Activated B cell treated with CpG ODN at 0.5 μM for 24 hours (primary cell): ENCODE measurements around the gene PPM1D. TPM values are rescaled to one million over a fixed set of nuclear protein-coding genes. Genes with fewer than 3 reads are reported as not detected.

Source experiments
- ATAC-seq: fragments of 200-7000 bp; cut with Tn5 transposase; one replicate; pipeline ENCODE4 v1.10.0; 2021; ENCODE audit warnings: low read depth, mild to moderate bottlenecking, moderate library complexity
- CTCF ChIA-PET: fragments of 350-600 bp; sonication (Branson Sonifier 250); formaldehyde crosslinking; loops from one replicate; lab custom pipeline; 2021; ENCODE audit warnings: antibody characterized with exemption; lab: Charles Lee
- POLR2A ChIA-PET: fragments of 350-600 bp; sonication (Branson Sonifier 250); formaldehyde crosslinking; loops from one replicate; lab custom pipeline; 2021; ENCODE audit warnings: antibody characterized with exemption; lab: Charles Lee
- DNase-seq: peaks from one replicate; pipeline ENCODE4 v3.0.0; 2022
- H3K27ac Mint-ChIP-seq: one replicate; pipeline ENCODE4 v1.8.0; 2020; ENCODE audit warnings: mixed read lengths
- H3K27me3 Mint-ChIP-seq: one replicate; pipeline ENCODE4 v1.8.0; 2021; ENCODE audit warnings: mixed read lengths
- H3K36me3 Mint-ChIP-seq: one replicate; pipeline ENCODE4 v1.8.0; 2021; ENCODE audit warnings: low read depth, mixed read lengths
- H3K4me1 Mint-ChIP-seq: one replicate; pipeline ENCODE4 v1.8.0; 2021; ENCODE audit warnings: mixed read lengths
- H3K4me3 Mint-ChIP-seq: one replicate; pipeline ENCODE4 v1.8.0; 2020; ENCODE audit warnings: mild to moderate bottlenecking, mixed read lengths
- H3K9me3 Mint-ChIP-seq: one replicate; pipeline ENCODE4 v1.8.0; 2020; ENCODE audit warnings: mixed read lengths
- CTCF ChIP-seq: fragments of 200-600 bp; IDR thresholded peaks from one replicate; pipeline ENCODE4 v1.8.0; 2022; ENCODE audit warnings: antibody characterized with exemption, mild to moderate bottlenecking
- intact Hi-C: fragments of 100-400 bp; cut with micrococcal nuclease; formaldehyde crosslinking; loops from one replicate; pipeline ENCODE4 v1.15.1; 2024
- total RNA-seq: library from RNA; stranded (reverse); gene quantifications from 2 replicates; pipeline ENCODE4 v1.2.3, GENCODE V29; 2022

PPM1D gene
- total RNA-seq, 1 donor from 2014 or later = 13.3 TPM

DNA sequence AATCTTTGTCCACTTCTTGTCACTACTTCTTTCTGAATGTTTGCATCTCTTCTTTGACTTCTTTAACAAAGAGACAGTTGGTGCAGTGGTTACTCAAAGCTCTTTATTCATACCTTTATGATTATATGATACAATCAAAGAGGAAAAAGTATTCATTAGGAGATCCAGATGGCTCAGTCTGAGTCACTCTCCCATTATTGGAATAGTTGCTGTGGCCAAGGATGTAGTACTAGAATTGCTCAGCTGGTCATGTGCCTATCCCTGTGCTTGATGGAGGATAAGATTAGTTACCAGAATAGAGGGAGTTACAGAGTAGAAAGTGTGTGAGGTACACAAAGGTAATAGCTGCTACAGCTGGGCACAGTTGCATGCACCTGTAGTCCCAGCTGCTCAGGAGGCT, 96.0 kb downstream of the PPM1D start:
- Mint-ChIP-seq H3K27me3 (no peaks in the 10 kb centered on the region), H3K4me3 (no peak overlapping the region), H3K9me3 (no peaks in the 10 kb centered on the region), H3K4me1 (no peaks in the 10 kb centered on the region), H3K36me3 (peaks cover 54% of the 10 kb centered on the region), H3K27ac (no peak overlapping the region)
- TF ChIP-seq CTCF = no peak
- DNase-seq = no peak
- ChIA-PET POLR2A (no interaction called here), CTCF (no interaction called here)
- intact Hi-C loops = no loop called here
- no peak for ATAC-seq

GRCh38 chr17:60699090-60699489, 99.1 kb downstream of the PPM1D start:
- Mint-ChIP-seq H3K4me3 (no peak overlapping the region), H3K36me3 (peaks cover 36% of the 10 kb centered on the region), H3K27me3 (no peaks in the 10 kb centered on the region), H3K27ac (no peak overlapping the region), H3K9me3 (no peaks in the 10 kb centered on the region), H3K4me1 (no peaks in the 10 kb centered on the region)
- POLR2A ChIA-PET = no interaction called here
- CTCF ChIA-PET = no interaction called here
- no peak for TF ChIP-seq CTCF
- DNase-seq = no peak
- no peak for ATAC-seq
- intact Hi-C loops = no loop called here

DNA sequence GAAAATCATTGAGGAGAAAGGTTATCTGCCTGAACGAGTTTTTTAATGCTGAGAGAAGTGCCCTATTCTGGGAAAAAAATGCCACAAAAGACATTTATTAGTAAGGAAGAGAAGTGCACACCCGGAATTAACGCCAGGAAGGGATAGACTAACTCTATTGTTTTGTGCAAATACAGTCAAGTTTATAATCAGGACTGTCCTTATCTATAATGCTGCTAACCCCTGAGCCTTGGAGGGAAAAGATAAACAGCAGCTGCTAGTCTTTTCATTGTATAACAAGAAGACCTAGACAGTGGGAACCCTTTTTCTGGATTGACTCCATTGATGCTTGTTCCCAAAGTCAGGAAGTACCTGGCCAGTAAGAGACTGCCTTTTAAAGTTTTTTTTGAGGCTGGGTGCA, 104.2 kb downstream of the PPM1D start:
- TF ChIP-seq CTCF = no peak
- no peaks in the 10 kb centered on the region for H3K9me3 Mint-ChIP-seq
- peaks cover 25% of the 10 kb centered on the region for H3K36me3 Mint-ChIP-seq
- ChIA-PET POLR2A (no interaction called here), CTCF (no interaction called here)
- no peaks in the 10 kb centered on the region for H3K4me1 Mint-ChIP-seq
- no peak for DNase-seq
- intact Hi-C loops = no loop called here
- H3K27ac Mint-ChIP-seq = no peak overlapping the region
- H3K4me3 Mint-ChIP-seq = no peak overlapping the region
- H3K27me3 Mint-ChIP-seq = no peaks in the 10 kb centered on the region
- ATAC-seq = no peak

DNA sequence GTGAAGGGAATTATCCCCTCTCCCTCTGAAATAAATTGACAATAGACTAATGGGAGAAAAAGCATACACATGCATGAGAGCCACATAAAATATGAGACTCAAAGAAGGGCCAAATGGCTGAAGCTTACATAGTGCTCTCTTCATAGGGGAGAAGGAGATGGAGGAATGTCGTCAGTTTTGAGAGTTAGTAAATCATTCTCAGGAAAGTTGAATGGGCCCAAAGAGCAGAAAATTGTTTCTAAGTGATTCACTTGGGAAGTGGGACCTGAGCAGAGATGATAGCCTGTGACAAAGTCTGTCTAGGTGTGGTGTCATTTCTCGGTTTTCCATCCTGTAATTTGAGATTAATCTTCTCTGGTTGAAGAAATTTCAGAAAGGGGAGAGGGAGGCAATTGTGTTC, 112.7 kb downstream of the PPM1D start:
- Mint-ChIP-seq H3K9me3 (no peaks in the 10 kb centered on the region), H3K27me3 (no peaks in the 10 kb centered on the region), H3K36me3 (peaks cover 38% of the 10 kb centered on the region), H3K4me3 (no peak overlapping the region), H3K27ac (no peak overlapping the region), H3K4me1 (no peaks in the 10 kb centered on the region)
- ATAC-seq = no peak
- CTCF ChIA-PET = interaction anchor here (1.0 kb wide), 1 partner anchor 8 kb away, joined by 6 read pairs; no protein-coding TSS in a partner anchor
- no peak for DNase-seq
- TF ChIP-seq CTCF = no peak
- intact Hi-C loops = no loop called here
- POLR2A ChIA-PET = no interaction called here

DNA sequence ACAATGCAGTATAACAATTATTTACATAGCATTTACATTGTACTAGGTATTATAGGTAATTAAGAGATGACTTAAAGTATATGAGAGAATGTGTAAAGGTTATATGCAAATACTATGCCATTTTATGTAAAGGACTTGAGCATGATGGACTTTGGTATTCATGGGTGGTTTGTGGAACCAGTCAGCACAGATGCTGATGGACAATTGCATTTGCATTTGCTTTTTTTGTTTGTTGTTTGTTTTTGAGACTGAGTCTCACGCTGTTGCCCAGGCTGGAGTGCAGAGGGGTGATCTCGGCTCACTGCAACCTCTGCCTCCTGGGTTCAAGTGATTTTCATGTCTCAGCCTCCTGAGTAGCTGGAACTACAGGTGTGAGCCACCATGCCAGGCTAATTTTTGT, 113.6 kb downstream of the PPM1D start:
- Mint-ChIP-seq H3K27ac (no peak overlapping the region), H3K4me1 (no peaks in the 10 kb centered on the region), H3K4me3 (no peak overlapping the region), H3K36me3 (peaks cover 35% of the 10 kb centered on the region), H3K9me3 (no peaks in the 10 kb centered on the region), H3K27me3 (no peaks in the 10 kb centered on the region)
- ATAC-seq = no peak
- intact Hi-C loops = no loop called here
- ChIA-PET POLR2A (no interaction called here), CTCF (no interaction called here)
- TF ChIP-seq CTCF = no peak
- no peak for DNase-seq

Other genes starting within 250 kb of the PPM1D start
- 48.9 and 59.2 TPM in 2 replicates for gene USP32, start 208.1 kb upstream of the PPM1D start, total RNA-seq
- gene CHCT1, start 177.7 kb upstream of the PPM1D start, total RNA-seq = 0.44 TPM in 1 of 2 replicates, not detected in the other
- gene APPBP2, start 74.0 kb upstream of the PPM1D start, total RNA-seq = 25.5 and 29.9 TPM in 2 replicates
- gene BCAS3, start 77.7 kb downstream of the PPM1D start, total RNA-seq = 25.8 and 37.5 TPM in 2 replicates